GM19099 (cell line): ENCODE results near the gene ST7.

ENCODE experiments used
- POLR2A ChIP-seq: IDR thresholded peaks from 3 replicates; pipeline ENCODE4 v1.6.1; 2011; ENCODE audit warnings: low read depth; ENCODE audit not compliant: insufficient read length; ENCODE audit errors: extremely low read depth

The ST7 gene

DNA sequence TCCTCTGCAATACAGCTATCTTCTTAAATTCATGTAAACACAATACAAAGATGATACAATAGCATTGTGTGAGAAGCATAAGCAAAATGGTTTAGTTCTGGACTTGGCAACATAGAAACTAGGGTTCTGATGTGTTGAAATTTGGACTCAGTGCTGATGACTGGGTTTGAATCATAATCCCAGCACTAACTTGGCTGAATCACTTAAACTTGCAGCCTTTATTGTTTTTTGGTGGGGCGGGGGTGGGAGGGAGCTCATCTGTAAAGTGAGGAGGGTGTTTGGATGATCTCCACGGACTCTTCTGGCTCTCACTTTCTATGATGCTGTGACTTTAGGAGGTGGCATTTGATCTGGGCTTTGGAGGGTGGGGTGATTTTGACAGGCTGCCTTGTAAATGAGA lies 211.3 kb downstream of the ST7 start:
- no peak for TF ChIP-seq POLR2A

DNA sequence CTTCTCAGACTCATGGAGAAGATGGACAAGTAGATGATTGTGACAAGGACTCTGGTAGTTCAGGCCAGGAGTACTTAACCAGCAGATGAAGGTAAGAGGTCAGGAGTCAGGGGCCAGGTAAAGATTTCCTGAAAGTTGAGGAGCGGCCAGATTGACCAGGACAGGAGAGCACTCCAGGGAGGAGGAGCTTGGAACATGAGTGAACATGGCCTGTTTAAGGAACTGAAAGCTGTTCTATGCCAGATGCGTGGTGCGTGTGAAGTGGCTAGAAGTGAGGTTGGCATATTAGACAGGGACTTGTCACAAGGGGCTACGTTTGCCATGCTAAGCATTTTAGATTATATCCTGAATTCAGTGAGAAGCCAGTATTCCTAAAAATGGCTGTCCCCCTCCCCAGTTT lies 212.4 kb downstream of the ST7 start:
- TF ChIP-seq POLR2A: no peak

DNA sequence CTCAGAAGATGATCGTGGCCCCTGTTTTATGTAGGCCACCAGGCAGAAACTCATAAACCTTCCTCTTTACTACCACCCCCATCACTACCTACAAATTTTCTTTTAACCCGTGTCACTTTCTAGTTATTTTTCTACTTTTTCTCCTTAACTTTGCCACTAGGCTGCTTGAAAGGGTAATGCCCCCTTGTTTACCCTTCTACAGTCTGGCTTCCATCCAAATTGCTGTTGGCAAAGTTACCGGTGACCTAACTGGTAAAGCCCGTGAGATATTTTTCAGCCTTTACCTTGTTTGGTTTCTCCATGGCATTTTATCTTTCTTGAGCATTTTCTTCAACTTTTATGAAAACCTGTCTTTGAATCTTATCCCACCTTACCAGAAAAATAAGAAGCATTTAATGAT lies 216.6 kb downstream of the ST7 start:
- TF ChIP-seq POLR2A: no peak

DNA sequence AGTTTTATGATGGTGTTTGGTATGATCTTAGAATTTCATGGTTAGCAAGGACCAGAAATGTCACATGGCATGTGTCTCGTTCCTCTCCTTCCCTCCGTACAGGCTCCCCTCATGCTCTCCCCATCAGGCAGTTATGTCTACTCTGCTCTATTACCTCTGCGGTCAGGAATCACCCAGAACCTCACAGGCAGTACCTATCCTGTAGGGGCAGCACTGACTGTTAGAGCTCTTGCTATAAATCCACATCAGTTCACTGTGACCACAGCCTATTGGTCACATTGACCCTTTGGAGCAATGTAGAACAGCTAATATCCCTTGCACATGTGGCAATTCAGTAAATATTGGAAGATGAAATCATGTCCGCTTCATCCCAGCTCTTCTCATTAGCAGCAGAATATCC lies 217.8 kb downstream of the ST7 start:
- no peak for TF ChIP-seq POLR2A

DNA sequence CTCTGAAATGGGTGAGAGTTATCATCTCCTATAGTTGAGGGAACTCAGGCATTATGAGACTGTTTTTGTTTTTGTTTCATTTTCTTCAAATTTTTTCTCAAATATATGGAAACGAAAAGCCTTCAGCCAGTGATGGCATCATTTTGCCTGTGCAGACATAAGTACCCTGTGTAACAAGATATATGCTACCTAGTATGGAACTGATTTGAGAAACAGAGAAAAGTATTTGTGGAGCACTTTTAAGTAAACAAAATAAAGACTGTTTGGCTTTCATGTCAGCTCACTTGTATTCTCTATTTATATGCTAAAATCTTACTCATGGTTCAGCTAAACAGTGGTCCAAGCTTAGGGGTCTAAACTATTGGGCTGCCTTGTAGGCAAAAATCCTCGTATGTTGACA lies 219.0 kb downstream of the ST7 start:
- no peak for TF ChIP-seq POLR2A

DNA sequence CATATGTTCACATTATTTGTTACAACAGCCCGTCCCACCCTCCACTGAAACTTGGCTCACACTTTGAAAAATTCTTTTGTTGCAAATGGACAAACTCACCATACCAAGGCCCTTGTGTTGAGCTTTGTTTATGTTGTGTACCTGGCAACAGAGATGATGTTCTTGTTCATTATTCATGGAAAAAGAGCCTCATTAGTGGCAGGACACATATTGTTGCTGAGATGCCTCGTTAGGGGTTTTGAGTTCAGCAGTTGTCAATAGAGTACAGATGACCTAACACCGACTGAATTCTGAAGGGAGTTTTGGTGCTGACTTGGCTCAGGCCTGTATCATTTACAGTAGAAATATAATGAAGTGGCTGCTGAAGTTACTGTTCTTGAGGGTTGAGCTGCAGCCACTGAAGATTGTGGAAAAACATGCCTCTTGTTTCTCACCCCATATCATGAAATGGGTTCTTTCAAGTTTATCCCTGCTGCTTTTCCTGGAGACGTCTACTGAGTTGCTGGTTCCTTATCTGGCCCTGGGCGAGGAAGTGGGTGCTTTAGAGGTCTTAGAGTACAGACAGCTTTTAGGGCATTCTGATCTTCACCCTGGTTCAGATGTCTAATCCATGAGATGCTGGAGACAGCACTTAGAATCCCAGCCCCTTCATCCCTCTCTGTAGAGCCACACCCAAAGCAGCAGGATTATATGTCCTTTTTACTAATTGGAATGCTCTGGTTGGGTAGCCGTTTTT lies 219.9 kb downstream of the ST7 start:
- no peak for TF ChIP-seq POLR2A

DNA sequence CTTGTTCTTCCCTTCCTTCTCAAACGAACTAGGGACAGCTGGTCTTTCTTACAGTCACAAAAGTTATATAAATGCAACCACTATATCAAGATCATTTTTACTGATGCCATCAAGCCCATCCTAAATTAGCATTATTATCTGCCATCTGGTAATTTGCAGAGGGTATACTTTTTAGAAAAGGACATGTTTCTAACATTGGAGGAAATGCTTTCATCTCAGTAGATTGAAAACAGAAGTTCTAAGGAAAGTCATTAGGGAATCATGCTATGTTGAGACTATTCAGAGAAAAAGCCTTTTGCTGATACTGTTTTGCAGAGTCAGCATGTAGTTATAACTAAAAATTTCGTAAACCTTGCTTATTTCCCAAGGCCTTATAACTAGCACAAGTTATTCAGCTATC lies 222.9 kb downstream of the ST7 start:
- TF ChIP-seq POLR2A: no peak

DNA sequence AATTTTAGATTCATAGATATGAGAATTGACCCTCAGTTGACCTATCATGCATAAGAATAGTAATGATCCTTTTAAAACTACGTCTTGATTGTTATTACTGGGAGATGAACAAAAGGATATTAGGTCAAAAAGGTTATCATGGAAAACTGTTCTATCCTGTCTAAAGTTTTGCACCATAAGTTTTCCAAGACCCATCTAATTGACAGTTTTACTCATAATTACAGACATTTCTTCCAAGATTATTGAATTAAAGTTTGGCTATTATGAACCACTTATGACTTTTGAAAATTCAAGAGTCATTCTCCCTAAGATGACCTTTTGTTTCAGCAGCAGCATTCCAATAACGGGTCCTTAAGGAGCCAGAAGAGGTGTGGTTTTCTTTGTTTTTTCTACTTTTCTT lies 225.3 kb downstream of the ST7 start:
- TF ChIP-seq POLR2A: no peak

DNA sequence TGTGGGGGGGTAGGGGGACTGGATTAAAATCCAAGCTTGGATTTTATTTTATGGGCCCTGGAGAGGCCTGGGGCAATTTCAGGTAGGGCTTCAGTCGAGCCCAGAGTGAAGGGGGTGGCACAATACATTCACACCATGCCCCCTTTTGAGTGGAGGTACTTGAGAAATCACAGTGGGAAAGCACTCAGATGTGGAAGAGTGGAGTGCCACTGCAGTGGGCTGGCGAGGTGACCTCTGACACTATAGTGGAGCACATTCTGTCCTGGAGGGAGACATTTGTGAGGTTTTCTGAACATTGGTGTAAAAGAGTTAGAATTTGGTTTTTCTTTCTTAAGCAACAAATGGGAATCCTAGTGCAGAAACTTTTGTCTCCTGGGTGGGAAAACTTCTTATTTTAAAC lies 226.4 kb downstream of the ST7 start:
- no peak for TF ChIP-seq POLR2A

DNA sequence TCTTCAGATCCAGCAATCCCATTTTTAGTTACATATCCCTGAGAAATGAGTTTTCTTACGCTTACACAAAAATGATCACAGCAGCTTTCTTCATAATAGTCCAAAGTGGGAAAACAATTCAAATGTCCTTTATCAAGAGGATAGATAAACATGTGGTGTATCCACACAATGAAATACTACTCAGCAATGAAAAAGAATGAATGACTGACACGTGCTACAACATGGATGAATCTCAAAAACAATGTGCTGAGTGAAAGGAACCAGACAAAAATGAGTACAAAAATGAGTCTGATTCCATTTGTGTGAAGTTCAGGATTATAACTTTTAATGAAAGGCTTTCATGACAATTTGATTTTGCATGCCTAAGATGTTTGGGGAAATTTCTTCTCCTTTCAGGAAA lies 230.4 kb downstream of the ST7 start:
- no peak for TF ChIP-seq POLR2A

DNA sequence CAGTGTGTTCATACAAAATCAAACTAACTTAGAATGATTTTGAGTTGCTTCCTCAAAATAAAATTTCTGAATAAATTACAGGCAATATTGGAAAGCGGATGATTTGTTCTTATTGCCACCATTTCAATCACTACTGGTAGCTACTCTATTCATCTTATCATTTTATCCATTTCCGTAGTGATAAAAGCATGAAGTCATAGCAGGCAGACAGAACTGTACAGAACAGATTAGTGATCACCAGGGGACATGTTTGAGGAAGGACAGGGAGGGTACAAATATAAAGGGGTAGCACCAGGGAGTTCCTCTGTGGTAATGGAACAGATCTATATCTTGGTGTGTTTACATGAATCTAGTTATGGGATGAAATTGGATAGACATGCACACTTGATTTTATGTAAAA lies 231.1 kb downstream of the ST7 start:
- no peak for TF ChIP-seq POLR2A

DNA sequence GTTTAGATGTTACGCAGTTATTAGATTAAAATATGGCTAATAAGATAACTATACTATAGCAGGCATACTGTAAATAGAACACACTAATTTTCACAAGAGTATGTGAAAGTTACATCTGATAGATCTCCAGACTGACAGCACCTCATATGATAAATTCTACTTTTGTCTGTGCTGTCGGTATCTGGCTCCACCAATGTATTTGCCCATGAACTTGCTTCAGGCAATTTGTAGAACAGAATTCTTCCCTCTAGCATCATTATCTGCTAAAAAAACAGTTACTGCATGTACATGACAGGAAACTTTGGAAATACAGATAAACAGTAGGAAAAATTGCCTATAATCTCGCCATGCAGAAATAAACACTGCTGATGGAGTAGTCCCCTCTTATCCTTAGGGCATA lies 231.8 kb downstream of the ST7 start:
- TF ChIP-seq POLR2A: no peak

DNA sequence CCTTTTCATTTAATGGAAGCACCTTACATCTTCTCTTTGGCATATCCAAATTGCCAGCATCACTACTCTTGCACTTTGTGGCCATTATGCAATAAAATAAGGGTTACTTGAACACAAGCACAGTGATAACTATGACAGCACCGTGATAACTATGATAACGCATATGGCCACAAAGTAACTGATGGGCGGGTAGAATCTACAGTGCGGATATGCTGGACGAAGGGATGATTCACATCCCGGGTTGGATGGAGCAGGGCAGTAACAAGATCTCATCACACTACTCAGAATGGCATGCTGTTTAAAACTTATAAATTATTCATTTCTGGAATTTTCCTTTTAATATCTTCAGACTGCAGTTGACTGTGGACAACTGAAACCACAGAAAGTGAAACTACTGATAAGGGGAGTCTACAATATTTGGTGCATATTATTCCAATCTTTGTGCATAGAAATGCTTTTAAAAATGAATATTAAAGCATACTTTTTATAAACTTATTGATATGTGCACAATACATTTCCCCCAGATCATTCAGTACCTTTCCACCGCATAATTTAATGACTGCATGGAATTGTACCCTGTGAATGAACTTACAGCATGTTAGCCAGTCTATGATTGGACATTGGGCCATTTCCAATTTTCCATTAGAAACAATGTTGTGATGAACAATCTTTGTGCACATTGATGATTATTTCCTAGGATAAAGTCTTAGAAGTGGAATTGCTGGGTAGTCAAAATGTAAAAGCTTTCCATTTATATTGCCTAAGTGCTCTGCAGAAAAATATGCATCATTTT lies 233.1 kb downstream of the ST7 start:
- TF ChIP-seq POLR2A: no peak

DNA sequence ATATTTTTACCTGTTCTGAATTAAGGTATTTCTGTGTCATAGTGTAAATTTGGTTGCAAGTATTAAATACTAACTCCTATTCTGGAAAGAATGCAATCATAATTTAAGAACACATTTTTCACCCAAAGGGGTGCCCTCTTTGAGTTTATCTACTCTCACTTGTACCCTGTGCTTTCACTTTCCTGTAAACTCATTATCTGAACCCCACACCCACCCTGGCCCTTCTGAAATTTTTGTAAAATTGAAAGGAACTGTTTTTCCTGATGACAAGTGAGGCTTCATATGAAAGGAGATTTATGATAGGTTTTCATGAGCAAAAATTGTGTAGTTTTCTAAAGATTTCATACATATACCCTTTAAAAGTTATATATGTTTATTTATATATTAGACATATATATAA lies 235.1 kb downstream of the ST7 start:
- TF ChIP-seq POLR2A: no peak

DNA sequence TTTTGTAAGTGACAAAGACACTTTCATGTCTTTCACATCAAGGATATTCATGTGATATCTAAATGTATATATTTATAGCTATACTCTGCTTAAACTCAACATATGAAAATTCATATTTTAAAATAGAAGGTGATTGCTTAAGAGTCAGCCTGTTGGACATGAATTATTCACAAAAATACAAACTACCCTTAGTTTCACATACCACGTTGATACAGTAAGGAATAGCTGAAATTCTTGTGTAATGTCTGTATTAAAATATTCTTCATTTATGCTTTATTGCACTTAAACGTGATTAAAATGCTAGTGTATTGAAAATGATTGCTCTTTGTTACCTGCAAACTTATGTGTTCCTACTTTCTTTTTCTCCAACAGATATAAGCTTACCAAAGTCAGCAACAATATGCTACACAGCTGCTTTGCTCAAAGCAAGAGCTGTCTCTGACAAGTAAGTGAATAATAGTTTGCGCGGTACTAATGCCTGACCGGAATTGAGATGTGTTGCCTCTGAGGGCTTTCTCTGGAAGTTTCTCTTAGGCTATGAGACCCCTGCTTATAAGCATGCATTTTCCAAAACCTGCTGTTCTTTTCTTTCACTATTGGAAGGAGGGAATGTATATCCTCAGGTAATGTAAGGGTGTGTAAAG lies 235.8 kb downstream of the ST7 start:
- no peak for TF ChIP-seq POLR2A

DNA sequence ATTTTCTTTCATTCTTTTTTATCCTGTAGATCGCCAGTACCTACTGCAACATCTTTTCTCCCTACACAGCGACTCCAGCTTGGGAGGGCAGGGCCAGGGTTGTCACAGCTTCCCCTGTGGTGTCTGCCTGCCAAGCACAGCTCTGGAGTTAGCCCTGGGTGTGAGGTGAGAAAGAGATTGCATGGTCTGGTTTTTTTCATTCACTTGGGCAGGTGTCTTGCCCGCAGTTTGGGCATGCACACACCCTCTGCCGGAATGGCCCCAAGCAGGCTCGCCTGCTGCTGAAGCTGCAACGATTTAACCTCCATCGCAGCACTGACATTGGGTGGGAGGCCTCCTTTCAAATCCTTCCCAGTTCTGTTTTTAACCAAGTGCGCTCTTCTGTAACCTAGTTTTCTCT lies 236.8 kb downstream of the ST7 start:
- TF ChIP-seq POLR2A: no peak

DNA sequence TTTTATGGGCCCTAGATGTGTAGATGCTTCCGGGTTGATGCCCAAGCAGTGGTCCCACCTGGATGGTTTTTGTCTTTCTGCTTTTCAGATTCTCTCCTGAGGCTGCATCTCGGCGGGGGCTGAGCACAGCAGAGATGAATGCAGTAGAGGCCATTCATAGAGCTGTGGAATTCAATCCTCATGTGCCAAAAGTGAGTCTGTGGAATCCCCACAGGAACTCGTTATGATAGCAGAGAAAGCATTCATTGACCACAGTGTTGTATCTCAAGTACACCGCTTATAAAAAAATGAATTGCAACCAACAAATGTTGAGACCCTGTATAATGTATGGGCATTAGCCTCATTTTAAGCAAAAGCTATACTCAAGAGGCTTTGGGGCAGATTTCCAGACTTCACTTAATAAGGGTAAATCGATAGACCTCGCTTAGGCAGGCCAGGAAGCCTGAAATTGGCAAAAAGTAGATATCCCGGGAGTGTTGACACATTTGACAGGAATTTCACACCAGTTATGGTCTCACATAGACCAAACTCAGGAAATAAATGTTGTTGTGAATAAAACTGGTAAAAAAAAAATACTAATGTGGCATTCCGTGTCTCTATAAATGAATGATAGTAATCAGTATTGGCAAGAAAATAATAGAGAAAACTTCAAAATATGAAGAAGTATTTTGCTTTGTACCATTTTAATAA lies 237.6 kb downstream of the ST7 start:
- no peak for TF ChIP-seq POLR2A
